HG02642 (cell line): ENCODE results near the gene NUDT19.
"Not testable (repeated sequence)": the region's sequence is repeated elsewhere in the genome, so short reads cannot be mapped to it uniquely, and the experiment has no call there.

Experiments used
- ATAC-seq: cut with Tn5 transposase; IDR thresholded peaks from one replicate; pipeline ENCODE4 v1.9.1; 2021; ENCODE audit warnings: mild to moderate bottlenecking; ENCODE audit not compliant: unreplicated experiment, poor library complexity

The NUDT19 gene

GRCh38 chr19:32704006-32704405, 12.4 kb downstream of the NUDT19 start:
- ATAC-seq: not testable (repeated sequence)

- ATAC-seq: no peak
Observed at GRCh38 chr19:32708457-32708856, 16.8 kb downstream of the NUDT19 start.

DNA sequence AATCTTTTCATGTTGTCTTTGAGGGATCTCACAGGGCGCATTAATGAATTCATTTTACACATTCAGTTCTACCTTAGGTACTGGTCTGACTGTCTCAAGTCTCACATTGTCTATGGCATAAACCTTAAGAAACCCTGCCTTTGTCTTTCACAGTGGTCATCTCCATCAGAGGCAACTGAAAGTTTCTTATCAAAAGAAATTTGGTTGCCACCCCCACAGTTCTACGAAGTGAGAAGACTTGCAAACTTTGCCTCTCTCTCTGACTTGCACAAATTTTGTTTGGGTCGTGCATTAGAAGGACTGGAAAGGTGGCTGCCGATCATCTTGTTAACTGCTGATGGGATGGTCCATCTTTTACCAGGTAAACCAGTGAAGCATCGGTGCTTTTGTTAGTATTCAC, 17.4 kb downstream of the NUDT19 start:
- ATAC-seq: no peak

DNA sequence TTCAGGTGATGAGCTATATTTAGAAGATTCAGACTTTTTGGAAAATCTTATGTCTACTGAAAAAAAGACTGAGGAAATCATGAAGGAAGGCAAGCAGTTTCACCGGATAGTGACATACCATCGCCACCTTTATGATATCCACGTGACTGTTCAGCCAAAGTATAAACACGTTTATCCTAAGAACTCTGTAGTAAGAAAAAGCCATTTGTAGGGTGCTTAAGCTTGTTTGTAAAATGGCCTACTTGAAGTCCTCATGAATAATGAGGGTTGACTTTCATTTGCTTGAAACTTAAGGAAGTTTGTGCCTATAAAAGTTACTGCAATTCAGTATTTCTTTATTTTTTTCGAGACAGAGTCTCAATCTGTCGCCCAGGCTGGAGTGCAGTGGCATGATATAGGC, 20.1 kb downstream of the NUDT19 start:
- ATAC-seq: no peak

GRCh38 chr19:32716203-32716602, 24.6 kb downstream of the NUDT19 start:
- ATAC-seq: not testable (repeated sequence)

- no peak for ATAC-seq
Observed at GRCh38 chr19:32717496-32717895, 25.9 kb downstream of the NUDT19 start.

- no peak for ATAC-seq
Observed at GRCh38 chr19:32718286-32718685, 26.7 kb downstream of the NUDT19 start.

DNA sequence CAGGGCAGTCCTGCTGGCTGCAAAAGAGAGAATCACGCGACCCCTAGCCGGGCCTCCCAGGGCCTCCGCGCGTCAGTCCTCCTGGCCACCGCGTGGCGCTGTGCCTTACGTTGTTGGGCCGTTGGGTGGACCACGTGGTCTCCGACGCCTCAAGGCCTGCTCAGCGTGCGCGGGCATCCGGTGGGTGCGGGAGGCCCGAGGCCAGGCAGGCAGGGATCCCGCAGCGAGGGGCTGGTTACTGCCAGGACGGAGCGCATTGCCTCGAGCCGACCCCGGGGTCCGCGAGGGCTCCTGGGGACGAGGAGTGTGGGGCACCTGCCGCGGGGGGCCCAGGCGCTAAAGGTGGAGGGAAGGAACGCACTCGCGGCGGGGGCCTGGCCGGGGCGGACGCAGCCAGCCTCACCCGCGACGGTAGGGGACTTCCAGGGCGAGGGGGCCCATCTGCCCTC, 28.0 kb downstream of the NUDT19 start, which contains the start of gene TDRD12:
Gene TDRD12, plus strand, starts transcription at position 157 of the 449 bp plus-strand sequence. CDS start 306 bp downstream, outside the sequence.
- ATAC-seq: no peak

GRCh38 chr19:32720216-32720935, 28.8 kb downstream of the NUDT19 start:
- ATAC-seq: no peak

GRCh38 chr19:32720936-32721250, 29.3 kb downstream of the NUDT19 start:
- no peak for ATAC-seq

DNA sequence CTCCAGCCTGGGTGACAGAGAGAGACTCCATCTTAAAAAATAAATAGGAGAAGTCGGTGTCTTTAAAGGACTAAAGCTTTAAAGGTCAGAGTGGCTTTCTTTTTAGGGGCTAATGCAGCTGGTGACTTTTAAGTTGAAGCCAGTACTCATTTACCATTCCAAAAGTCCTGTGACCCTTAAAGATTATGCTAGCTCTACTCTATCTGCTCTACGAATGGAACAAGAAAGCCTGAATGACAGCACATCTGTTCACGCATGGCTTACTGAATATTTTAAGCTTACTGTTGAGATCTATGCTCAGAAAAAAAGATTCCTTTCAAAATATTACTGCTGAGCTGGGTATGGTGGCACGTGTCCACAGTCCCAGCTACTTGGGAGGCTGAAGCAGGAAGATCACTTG, 44.3 kb downstream of the NUDT19 start:
- ATAC-seq: no peak

- no peak for ATAC-seq
Observed at GRCh38 chr19:32743021-32743420, 51.4 kb downstream of the NUDT19 start.

- no peak for ATAC-seq
Observed at GRCh38 chr19:32743447-32743846, 51.8 kb downstream of the NUDT19 start.

DNA sequence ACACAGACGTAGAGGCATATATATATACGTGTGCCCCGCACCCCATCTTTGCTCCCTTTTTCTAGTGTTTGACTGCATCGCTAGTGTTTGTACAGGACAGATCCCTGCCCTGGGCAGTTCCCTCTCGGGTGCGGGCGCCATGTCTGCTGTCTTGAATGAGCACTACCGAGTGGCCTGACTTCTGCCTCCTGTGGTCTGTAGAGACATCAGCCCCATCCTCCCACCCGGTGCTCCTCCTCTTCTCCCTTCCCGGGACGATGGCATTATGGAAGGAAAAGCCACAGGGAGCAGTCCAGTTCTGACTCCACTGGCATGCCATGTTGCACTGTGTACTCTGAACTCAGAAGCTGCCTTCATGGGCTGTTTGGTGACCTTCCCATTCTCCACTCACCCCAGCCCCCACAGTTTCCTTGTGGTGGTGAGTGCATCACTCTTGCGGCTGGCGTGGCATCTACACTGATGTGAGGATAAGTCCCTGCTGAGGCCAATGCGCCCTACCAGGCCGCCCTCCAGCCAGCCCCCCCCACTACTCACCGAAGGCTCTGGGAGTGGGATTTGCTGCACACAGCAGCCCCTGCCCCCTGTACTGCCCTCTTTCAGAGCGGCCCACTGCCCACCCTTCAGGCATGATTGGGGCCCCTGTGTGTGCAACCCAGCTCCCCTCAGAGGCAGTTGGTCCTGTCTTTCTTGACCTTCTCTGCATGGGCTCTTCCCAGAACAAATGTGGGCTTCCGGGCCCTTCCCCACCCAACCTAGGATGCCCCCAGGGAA, 53.1 kb downstream of the NUDT19 start:
- no peak for ATAC-seq

GRCh38 chr19:32745594-32746251, 54.1 kb downstream of the NUDT19 start:
- not testable (repeated sequence) for ATAC-seq

GRCh38 chr19:32746631-32747196, 55.1 kb downstream of the NUDT19 start:
- ATAC-seq: not testable (repeated sequence)

GRCh38 chr19:32748497-32748896, 56.9 kb downstream of the NUDT19 start:
- no peak for ATAC-seq

DNA sequence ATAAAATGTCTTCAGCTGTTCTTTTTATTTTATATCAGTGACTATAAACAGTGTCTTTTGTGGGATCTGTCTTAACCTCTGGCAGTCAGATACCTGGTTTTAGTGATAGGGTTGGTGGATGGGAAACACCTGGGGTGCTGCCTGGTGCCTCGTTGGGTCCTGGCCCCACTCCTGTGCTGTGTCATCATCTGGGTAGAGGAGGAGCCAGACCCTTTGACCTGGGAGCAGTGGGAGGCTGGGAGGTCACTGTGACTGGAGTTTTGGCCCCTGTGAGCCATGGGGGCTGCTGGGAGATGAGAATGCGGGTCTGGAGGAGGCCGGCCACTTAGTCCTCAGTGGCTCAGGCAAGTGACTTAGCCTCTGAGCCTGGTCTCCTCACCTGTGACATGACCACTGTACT, 57.3 kb downstream of the NUDT19 start:
- ATAC-seq: no peak

GRCh38 chr19:32749361-32749760, 57.7 kb downstream of the NUDT19 start:
- ATAC-seq: no peak

GRCh38 chr19:32750441-32751055, 58.9 kb downstream of the NUDT19 start:
- ATAC-seq: no peak
